Panc1 (cell line): ENCODE measurements around the gene NPAS3. TPM values are rescaled to one million over a fixed set of nuclear protein-coding genes. Genes with fewer than 3 reads are reported as not detected.

Experiments used
- ATAC-seq: fragments of 200-7000 bp; cut with Tn5 transposase; 2 replicates; pipeline ENCODE4 v1.9.1; 2020; ENCODE audit warnings: mild to moderate bottlenecking, moderate library complexity
- BruUV-seq: library from RNA; stranded (reverse); fragments of 400-500 nt; replicated peaks from 2 replicates; lab custom pipeline; 2021; lab: Mats Ljungman, UMichigan
- CTCF ChIA-PET: fragments of 300-600 bp; sonication (Branson Sonifier 250); formaldehyde crosslinking; loops from one replicate; lab custom pipeline; 2022; ENCODE audit warnings: antibody characterized with exemption; lab: Charles Lee
- POLR2A ChIA-PET: fragments of 300-600 bp; sonication (Branson Sonifier 250); formaldehyde crosslinking; loops from one replicate; lab custom pipeline; 2022; ENCODE audit warnings: antibody characterized with exemption; lab: Charles Lee
- DNase-seq: peaks from one replicate; pipeline ENCODE4 v3.0.0-alpha.2; 2010; ENCODE audit warnings: low read depth, low spot score
- H3K27ac ChIP-seq: 2 replicates; pipeline ENCODE4 v1.5.1; 2011; ENCODE audit warnings: mild to moderate bottlenecking, low read length, inconsistent platforms
- H3K27me3 ChIP-seq: fragments of 200-500 bp; sonication (Bioruptor generic); 2 replicates; pipeline ENCODE4 v1.6.0; 2014; ENCODE audit warnings: low read length, inconsistent platforms; ENCODE audit not compliant: control insufficient read depth, insufficient read depth
- H3K36me3 ChIP-seq: fragments of 200-500 bp; sonication (Bioruptor generic); 2 replicates; pipeline ENCODE4 v1.5.1; 2014; ENCODE audit warnings: inconsistent platforms, mild to moderate bottlenecking, low read length, moderate library complexity; ENCODE audit not compliant: control insufficient read depth, insufficient read depth
- H3K4me1 ChIP-seq: 2 replicates; pipeline ENCODE4 v1.5.1; 2011; ENCODE audit warnings: inconsistent platforms, mild to moderate bottlenecking, low read length, moderate library complexity; ENCODE audit not compliant: control insufficient read depth, insufficient read depth
- H3K4me3 ChIP-seq, 2 experiments: 2 replicates each; pipeline ENCODE4 v1.5.1; 2011 to 2012; ENCODE audit warnings: low read depth in 2 of 2, low read length in 2 of 2, mild to moderate bottlenecking in 2 of 2, inconsistent platforms in 1 of 2, moderate library complexity in 1 of 2
- H3K9me3 ChIP-seq: fragments of 200-500 bp; sonication (Bioruptor generic); 2 replicates; pipeline ENCODE4 v1.5.1; 2014; ENCODE audit warnings: low read depth, mild to moderate bottlenecking, inconsistent platforms, low read length, moderate library complexity; ENCODE audit not compliant: control insufficient read depth, insufficient read depth
- POLR2AphosphoS5 ChIP-seq: IDR thresholded peaks from 2 replicates; pipeline ENCODE4 v1.6.1; 2012; ENCODE audit warnings: mild to moderate bottlenecking, low read depth, low read length, moderate library complexity
- REST ChIP-seq, 2 experiments: IDR thresholded peaks; 2 replicates each; pipeline ENCODE4 v1.6.1; 2011 to 2012; ENCODE audit warnings: low read depth in 2 of 2, control low read depth in 1 of 2, low read length in 1 of 2, mild to moderate bottlenecking in 1 of 2, moderate library complexity in 1 of 2; ENCODE audit not compliant: insufficient read depth in 1 of 2
- SIN3A ChIP-seq: IDR thresholded peaks from 2 replicates; pipeline ENCODE4 v1.6.1; 2012; ENCODE audit warnings: low read depth, mild to moderate bottlenecking, low read length, moderate library complexity, borderline replicate concordance; ENCODE audit not compliant: insufficient read depth
- TCF7L2 ChIP-seq: IDR thresholded peaks from 2 replicates; pipeline ENCODE4 v1.6.1; 2011; ENCODE audit warnings: mild to moderate bottlenecking, low read depth, low read length, inconsistent platforms
- in situ Hi-C: cut with HindIII; loops from 2 replicates; pipeline ENCODE4 v1.10.0; 2016; ENCODE audit warnings: low sequenced_read_pairs, low pct_unique_long_range_greater_than_20kb
- intact Hi-C: fragments of 100-400 bp; cut with micrococcal nuclease; formaldehyde crosslinking; loops from one replicate; pipeline ENCODE4 v1.10.0; 2022; ENCODE audit not compliant: unreplicated experiment
- total RNA-seq: library from RNA; stranded (reverse); gene quantifications from one replicate; pipeline ENCODE4 v1.2.1, GENCODE V29; 2021; ENCODE audit not compliant: unreplicated experiment
- TF ChIP-seq, protein P1 (sequence below): fragments of 450-650 bp; IDR thresholded peaks from 2 replicates; pipeline ENCODE4 v1.5.1; 2017; ENCODE audit warnings: mild to moderate bottlenecking

NPAS3 gene
- total RNA-seq, 1 experiment from 2014 or later, result 0.23 TPM

- DNase-seq, result no peak
- Histone ChIP-seq H3K4me1 (no peaks in the 10 kb centered on the region), H3K27me3 (no peaks in the 10 kb centered on the region), H3K4me3 (no peak overlapping the region), H3K27ac (no peak overlapping the region), H3K36me3 (no peaks in the 10 kb centered on the region), H3K9me3 (no peaks in the 10 kb centered on the region)
- POLR2A ChIA-PET, result no interaction called here
- no TSS peak for BruUV-seq
- no peak for ATAC-seq
- CTCF ChIA-PET, result no interaction called here
- TF ChIP-seq POLR2AphosphoS5, result no peak
- TF ChIP-seq, protein P1, sequence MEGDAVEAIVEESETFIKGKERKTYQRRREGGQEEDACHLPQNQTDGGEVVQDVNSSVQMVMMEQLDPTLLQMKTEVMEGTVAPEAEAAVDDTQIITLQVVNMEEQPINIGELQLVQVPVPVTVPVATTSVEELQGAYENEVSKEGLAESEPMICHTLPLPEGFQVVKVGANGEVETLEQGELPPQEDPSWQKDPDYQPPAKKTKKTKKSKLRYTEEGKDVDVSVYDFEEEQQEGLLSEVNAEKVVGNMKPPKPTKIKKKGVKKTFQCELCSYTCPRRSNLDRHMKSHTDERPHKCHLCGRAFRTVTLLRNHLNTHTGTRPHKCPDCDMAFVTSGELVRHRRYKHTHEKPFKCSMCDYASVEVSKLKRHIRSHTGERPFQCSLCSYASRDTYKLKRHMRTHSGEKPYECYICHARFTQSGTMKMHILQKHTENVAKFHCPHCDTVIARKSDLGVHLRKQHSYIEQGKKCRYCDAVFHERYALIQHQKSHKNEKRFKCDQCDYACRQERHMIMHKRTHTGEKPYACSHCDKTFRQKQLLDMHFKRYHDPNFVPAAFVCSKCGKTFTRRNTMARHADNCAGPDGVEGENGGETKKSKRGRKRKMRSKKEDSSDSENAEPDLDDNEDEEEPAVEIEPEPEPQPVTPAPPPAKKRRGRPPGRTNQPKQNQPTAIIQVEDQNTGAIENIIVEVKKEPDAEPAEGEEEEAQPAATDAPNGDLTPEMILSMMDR, result no peak
- TF ChIP-seq REST (IDR thresholded peaks at IDR 0.05; ENCODE audit: insufficient read depth in 1 of 2, low read depth in 2 of 2, low read length in 1 of 2), result no peak
- TF ChIP-seq TCF7L2, result no peak
- TF ChIP-seq SIN3A, result no peak
- in situ Hi-C loops, result no loop called here
- intact Hi-C loops, result no loop called here
Measured at GRCh38 chr14:33542338-33543287, 603.9 kb downstream of the NPAS3 start.

- H3K4me1 ChIP-seq, result no peaks in the 10 kb centered on the region
- H3K27ac ChIP-seq, result no peak overlapping the region
- ChIA-PET CTCF (no interaction called here), POLR2A (no interaction called here)
- DNase-seq, result no peak
- no peaks in the 10 kb centered on the region for H3K27me3 ChIP-seq
- TF ChIP-seq TCF7L2 (no peak), REST (IDR thresholded peaks at IDR 0.05; ENCODE audit: insufficient read depth in 1 of 2, low read depth in 2 of 2, low read length in 1 of 2) (no peak), POLR2AphosphoS5 (no peak), SIN3A (no peak)
- TF ChIP-seq, protein P1, result no peak
- ATAC-seq, result no peak
- intact Hi-C loops, result no loop called here
- BruUV-seq, result no TSS peak
- no peaks in the 10 kb centered on the region for H3K36me3 ChIP-seq
- H3K9me3 ChIP-seq, result no peaks in the 10 kb centered on the region
- H3K4me3 ChIP-seq, result no peak overlapping the region
- in situ Hi-C loops, result no loop called here
Measured at GRCh38 chr14:33545696-33546095, 607.0 kb downstream of the NPAS3 start.
